K562 (cell line): ENCODE data around the gene PXN. TPM values are rescaled to one million over a fixed set of nuclear protein-coding genes. Genes with fewer than 3 reads are reported as not detected.

Experiments used
- BHLHE40 ChIP-seq: IDR thresholded peaks from 2 replicates; pipeline ENCODE4 v1.6.1; 2011; ENCODE audit warnings: low read length, improper control_type of control experiment
- BRF1 ChIP-seq: IDR thresholded peaks from 3 replicates; pipeline ENCODE4 v1.6.1; 2011; ENCODE audit warnings: borderline replicate concordance, mild to moderate bottlenecking; ENCODE audit not compliant: insufficient read length; ENCODE audit errors: extremely low read depth
- CBFB ChIP-seq: sonication (generic); formaldehyde crosslinking; IDR thresholded peaks from 2 replicates; pipeline ENCODE4 v1.4.0; 2020; ENCODE audit warnings: mild to moderate bottlenecking, missing genetic modification reagents
- CCNT2 ChIP-seq: IDR thresholded peaks from 2 replicates; pipeline ENCODE4 v1.6.1; 2011; ENCODE audit warnings: borderline replicate concordance, low read depth, mild to moderate bottlenecking, moderate library complexity, mixed read lengths, low read length; ENCODE audit not compliant: insufficient read length; ENCODE audit errors: extremely low read depth
- DIDO1 ChIP-seq: fragments of 450-650 bp; IDR thresholded peaks from 2 replicates; pipeline ENCODE4 v1.6.1; 2016; ENCODE audit warnings: low read depth, missing biosample characterization, missing genetic modification characterization
- DPF2 ChIP-seq: fragments of 450-650 bp; IDR thresholded peaks from 2 replicates; pipeline ENCODE4 v1.6.1; 2016
- ILF3 ChIP-seq: fragments of 450-650 bp; IDR thresholded peaks from 2 replicates; pipeline ENCODE4 v1.6.1; 2018; ENCODE audit warnings: antibody characterized with exemption, mild to moderate bottlenecking, moderate library complexity, borderline replicate concordance
- IRF2 ChIP-seq: sonication (generic); formaldehyde crosslinking; IDR thresholded peaks from 2 replicates; pipeline ENCODE4 v1.8.1; 2022; ENCODE audit warnings: mild to moderate bottlenecking, missing genetic modification reagents
- KAT2B ChIP-seq: IDR thresholded peaks from one replicate; pipeline ENCODE4 v1.6.1; 2012; ENCODE audit warnings: low read depth, mild to moderate bottlenecking, control low read depth, inconsistent platforms, low read length, moderate library complexity
- MXI1 ChIP-seq: IDR thresholded peaks from 2 replicates; pipeline ENCODE4 v1.6.1; 2011; ENCODE audit warnings: low read depth, mild to moderate bottlenecking, improper control_type of control experiment, low read length
- NFXL1 ChIP-seq: fragments of 450-650 bp; formaldehyde crosslinking; IDR thresholded peaks from 2 replicates; pipeline ENCODE4 v1.4.0; 2021; ENCODE audit warnings: mild to moderate bottlenecking
- RBFOX2 ChIP-seq: fragments of 200-400 bp; formaldehyde crosslinking; IDR thresholded peaks from 2 replicates; pipeline ENCODE4 v1.6.1; 2017; ENCODE audit warnings: low read depth, mild to moderate bottlenecking, low read length, moderate library complexity
- RBM17 ChIP-seq: fragments of 200-400 bp; formaldehyde crosslinking; IDR thresholded peaks from 2 replicates; pipeline ENCODE4 v1.6.1; 2017; ENCODE audit warnings: low read depth, mild to moderate bottlenecking, low read length, borderline replicate concordance
- SMAD3 ChIP-seq: fragments of 450-650 bp; formaldehyde crosslinking; conservative IDR thresholded peaks from 2 replicates; pipeline ENCODE4 v1.4.0; 2020; ENCODE audit warnings: mild to moderate bottlenecking
- STAT5A ChIP-seq: IDR thresholded peaks from 2 replicates; pipeline ENCODE4 v1.6.1; 2012; ENCODE audit warnings: low read length, inconsistent platforms, borderline replicate concordance
- TEAD2 ChIP-seq: fragments of 450-650 bp; IDR thresholded peaks from 2 replicates; pipeline ENCODE4 v1.6.1; 2016; ENCODE audit warnings: missing genetic modification characterization, control low read depth, missing compliant biosample characterization
- TFAP4 ChIP-seq: sonication (generic); formaldehyde crosslinking; IDR thresholded peaks from 2 replicates; pipeline ENCODE4 v1.8.0; 2022; ENCODE audit warnings: missing genetic modification reagents, mild to moderate bottlenecking, moderate library complexity, borderline replicate concordance
- TRIM24 ChIP-seq, 2 experiments: fragments of 450-650 bp; IDR thresholded peaks; 2 replicates each; pipeline ENCODE4 v1.6.1; 2016
- ZNF592 ChIP-seq: fragments of 450-650 bp; IDR thresholded peaks from 2 replicates; pipeline ENCODE4 v1.6.1; 2017; ENCODE audit warnings: antibody characterized with exemption, mild to moderate bottlenecking
- ZNF644 ChIP-seq: fragments of 200-800 bp; sonication (Bioruptor generic); IDR thresholded peaks from 2 replicates; pipeline ENCODE4 v1.6.1; 2016; ENCODE audit warnings: low read depth, missing genetic modification characterization, missing compliant biosample characterization
- polyA plus RNA-seq, 8 experiments: library from polyadenylated mRNA; depleted of rRNA in 4 of 8; stranded (reverse) in 5 of 8; unstranded in 3 of 8; fragments of >200 nt; fragmentation: Nextera tagmentation in 2 of 8; fragmentation: Illumina TruSeq in 1 of 8; extraction: Ambion mirVana in 2 of 8; extraction: Trizol in 1 of 8; gene quantifications; 2 replicates each; pipeline versions ENCODE4 v1.2.1 to v1.2.3, GENCODE V29; 2011 to 2014; ENCODE audit warnings: inconsistent platforms in 1 of 8, missing spikeins in 1 of 8
- total RNA-seq, 7 experiments: library from RNA; depleted of rRNA in 6 of 7; stranded (reverse); fragments of >200 nt in 6 of 7; fragmentation: Illumina TruSeq in 2 of 7; extraction: Trizol in 2 of 7; gene quantifications; 2 replicates each; pipeline versions ENCODE4 v1.2.1 to v1.2.3, GENCODE V29; 2011 to 2021; ENCODE audit warnings: low replicate concordance in 1 of 7
- TF ChIP-seq, protein P1 (sequence below), 2 experiments: fragments of 450-650 bp; conservative IDR thresholded peaks; 2 replicates each; pipeline ENCODE4 v1.6.1; 2017; ENCODE audit warnings: mild to moderate bottlenecking in 2 of 2, moderate library complexity in 2 of 2

Gene PXN
- total and polyA plus RNA-seq, 9 of the 15 experiments (the other 6 are each of a cell fraction or from before 2014, with no cell fraction given) = 4.0 to 74.1 (median 18.6) TPM

GRCh38 chr12:120301962-120302815, 36.7 kb upstream of the PXN start, which contains the start of gene SIRT4 (continued):
- TF ChIP-seq TRIM24 (IDR thresholded peaks at IDR 0.05) = peak in 1 of 2 experiments; percentile 38; a peak in 2 of 4 replicates
- 0 out of 2 replicates have a peak, but pooled peaks have one; percentile 34 for TF ChIP-seq RBFOX2
- 0 out of 2 replicates have a peak, but pooled peaks have one; percentile 86 for TF ChIP-seq CBFB
- no peak for TF ChIP-seq BRF1
- peak; percentile 72 for TF ChIP-seq TEAD2 (tag)
- no peak for TF ChIP-seq IRF2 (CRISPR knock-in tag)
- no peak for TF ChIP-seq SMAD3
- no peak for TF ChIP-seq NFXL1 (CRISPR knock-in tag)
- peak; percentile 93 for TF ChIP-seq DIDO1 (tag)
- TF ChIP-seq TFAP4 (CRISPR knock-in tag) = peak; percentile 99
- TF ChIP-seq CCNT2 = no peak
- TF ChIP-seq, protein P1, sequence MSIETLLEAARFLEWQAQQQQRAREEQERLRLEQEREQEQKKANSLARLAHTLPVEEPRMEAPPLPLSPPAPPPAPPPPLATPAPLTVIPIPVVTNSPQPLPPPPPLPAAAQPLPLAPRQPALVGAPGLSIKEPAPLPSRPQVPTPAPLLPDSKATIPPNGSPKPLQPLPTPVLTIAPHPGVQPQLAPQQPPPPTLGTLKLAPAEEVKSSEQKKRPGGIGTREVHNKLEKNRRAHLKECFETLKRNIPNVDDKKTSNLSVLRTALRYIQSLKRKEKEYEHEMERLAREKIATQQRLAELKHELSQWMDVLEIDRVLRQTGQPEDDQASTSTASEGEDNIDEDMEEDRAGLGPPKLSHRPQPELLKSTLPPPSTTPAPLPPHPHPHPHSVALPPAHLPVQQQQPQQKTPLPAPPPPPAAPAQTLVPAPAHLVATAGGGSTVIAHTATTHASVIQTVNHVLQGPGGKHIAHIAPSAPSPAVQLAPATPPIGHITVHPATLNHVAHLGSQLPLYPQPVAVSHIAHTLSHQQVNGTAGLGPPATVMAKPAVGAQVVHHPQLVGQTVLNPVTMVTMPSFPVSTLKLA (conservative IDR thresholded peaks at IDR 0.05) = peak; percentile 90 to 93
- no peak for TF ChIP-seq KAT2B
- TF ChIP-seq ZNF644 (tag) = no peak
- peak; percentile 91 for TF ChIP-seq BHLHE40
- no peak; the same call in 1 of the 2 replicates for TF ChIP-seq MXI1
- TF ChIP-seq DPF2 = peak; percentile 76
- TF ChIP-seq RBM17 = no peak
- TF ChIP-seq STAT5A = no peak
- TF ChIP-seq ILF3 = no peak
- TF ChIP-seq ZNF592 = peak; percentile 64
